Iris pigment epithelial cell (primary cell): ENCODE measurements around the gene MAST4.

Experiments
- DNase-seq: peaks from one replicate; pipeline ENCODE4 v3.0.0-alpha.2; 2011; ENCODE audit warnings: low read depth

Gene MAST4

DNA sequence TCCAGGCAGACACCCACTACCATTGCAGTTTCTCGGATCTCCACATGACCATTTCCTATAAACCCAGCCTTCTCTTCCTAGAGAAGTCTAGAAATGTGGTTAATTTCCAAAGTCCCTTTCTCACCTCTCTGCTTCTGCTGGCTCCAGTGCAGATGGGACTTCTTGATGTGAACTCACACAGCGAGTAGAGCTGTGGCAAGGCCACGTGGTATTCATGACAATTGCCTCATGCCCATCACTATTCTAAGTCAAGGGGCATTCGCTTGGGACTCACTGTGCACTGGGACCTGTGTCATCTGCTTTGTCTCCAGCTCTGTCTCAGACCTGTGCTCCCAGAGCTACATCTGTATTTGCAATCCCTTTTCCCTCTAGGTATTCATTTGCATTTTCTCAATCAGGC, 594.2 kb downstream of the MAST4 start:
- no peak for DNase-seq

DNA sequence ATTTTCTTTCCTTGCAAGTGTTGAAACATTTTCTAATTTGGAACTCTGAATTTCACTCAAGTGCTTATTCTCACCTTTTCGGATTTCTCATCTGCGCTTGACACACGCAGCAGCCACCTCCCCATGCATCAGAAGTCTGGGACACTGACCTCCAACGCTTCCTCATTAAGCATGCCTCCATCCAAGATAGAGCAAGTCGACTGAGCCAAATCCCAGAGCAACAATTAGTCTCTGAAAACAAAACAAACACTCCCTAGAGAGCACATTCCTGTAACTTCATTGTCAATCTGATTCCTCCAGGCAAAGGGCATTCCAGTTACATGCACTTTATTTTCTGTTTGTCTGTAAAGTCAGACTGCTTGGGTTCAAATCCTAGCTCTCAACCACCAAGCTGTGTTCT, 594.7 kb downstream of the MAST4 start:
- no peak for DNase-seq

DNA sequence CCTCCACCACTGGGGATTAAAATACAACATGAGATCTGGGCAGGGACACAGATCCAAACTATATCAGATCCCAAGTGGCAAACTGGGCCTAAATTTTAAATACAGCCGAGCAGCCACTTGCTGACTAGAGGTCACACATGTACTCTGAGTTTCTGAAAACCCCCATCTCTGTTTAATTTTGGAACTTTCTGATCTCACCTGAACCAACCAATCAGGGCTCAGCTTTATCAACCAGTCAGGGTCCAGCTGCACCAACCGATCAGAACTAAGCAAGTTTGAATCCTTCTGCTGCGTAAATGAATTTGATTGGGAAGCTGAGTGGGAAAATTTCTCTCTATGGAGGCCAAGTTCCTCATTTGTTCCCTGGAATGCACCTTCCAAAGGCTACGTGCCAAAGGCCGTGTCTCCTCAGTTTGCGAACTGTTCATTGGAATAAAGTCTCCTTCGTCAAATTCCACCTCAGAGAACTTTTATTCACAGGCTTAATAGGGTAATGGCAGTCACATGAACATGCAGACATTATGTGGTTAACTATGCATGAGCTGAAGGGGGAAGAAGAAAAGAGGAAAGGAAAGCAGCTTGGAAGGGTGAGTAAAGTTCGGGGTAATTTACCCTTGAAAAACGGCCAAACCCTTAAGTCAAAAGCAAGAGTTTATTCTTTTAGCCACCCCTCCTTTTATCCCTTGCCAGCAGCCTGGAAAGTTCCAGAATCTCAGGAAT, 596.7 kb downstream of the MAST4 start:
- no peak for DNase-seq

DNA sequence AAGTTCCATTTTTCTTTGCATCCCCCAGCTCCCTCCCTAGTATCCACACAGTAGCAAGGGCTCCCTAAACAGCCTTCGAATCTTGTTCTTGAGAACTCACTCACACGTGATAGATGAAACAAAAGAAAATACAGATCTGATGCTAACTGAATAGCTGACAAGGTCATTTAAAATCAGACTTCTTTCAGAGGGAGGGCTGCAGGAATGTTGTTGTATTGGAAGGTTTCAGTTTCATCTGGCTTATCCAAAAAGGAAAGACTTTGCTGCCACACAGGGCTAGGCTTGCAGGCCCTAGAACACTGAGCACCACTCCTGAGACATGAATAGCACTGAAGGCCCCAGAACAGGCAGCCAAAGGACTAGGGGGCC, 597.2 kb downstream of the MAST4 start:
- DNase-seq = no peak

DNA sequence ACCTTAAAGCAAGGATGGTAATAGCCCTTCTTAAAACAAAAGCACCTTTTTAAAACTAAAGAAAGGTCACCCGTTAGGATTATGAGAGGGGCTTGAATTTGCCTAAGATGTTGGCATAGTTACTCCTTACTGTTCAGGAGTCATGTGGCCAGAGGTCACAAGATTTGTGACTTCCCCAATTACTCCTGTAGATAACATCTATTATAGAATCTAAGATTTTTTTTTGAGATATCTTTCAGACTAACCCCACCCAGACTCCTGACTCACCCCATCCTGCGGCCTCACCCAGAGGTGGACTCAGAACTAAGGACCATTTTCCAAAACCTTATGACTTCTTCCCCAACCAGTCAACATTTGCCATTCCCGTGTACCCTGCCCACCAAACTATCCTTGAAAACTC, 598.0 kb downstream of the MAST4 start:
- DNase-seq = no peak

DNA sequence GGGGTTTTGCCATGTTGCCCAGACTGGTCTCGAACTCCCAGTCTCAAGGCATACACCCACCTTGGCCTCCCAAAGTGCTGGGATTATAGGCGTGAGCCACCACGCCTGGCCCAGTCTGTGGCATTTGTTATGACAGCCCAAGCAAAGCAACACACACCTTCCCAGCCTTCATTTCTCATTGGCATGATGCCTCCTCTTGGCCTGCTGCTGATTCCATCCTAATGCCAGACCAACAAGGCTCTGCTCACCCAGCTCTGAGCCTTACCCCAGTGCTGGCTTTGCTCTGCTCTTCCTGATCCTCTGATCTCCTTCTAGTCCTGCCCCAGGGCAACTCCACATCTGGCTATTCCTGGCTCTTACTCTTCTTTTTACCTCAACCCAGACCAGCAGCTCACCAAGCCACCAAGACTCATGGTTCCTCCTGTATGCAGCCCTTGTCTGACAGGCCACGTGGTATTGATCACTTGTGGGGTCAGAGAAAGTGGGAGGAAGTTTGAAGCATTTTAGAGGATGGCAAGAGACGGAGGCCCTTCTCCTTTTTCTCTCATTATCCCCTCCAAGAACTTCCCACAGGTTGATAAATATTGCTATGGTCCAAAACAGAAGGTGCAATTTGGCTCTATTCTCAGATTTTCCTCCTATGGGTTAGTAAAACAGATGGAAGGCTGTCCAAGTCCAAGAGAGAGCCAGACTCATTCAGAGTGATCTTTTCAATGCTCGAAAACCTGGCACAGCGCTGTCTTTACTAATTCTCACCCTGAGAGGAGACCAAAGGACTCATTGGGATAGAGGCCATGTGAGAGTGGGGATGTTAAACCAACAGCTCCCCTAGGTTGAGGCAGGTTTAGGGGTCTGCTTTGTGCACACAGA, 599.4 kb downstream of the MAST4 start:
- no peak for DNase-seq

DNA sequence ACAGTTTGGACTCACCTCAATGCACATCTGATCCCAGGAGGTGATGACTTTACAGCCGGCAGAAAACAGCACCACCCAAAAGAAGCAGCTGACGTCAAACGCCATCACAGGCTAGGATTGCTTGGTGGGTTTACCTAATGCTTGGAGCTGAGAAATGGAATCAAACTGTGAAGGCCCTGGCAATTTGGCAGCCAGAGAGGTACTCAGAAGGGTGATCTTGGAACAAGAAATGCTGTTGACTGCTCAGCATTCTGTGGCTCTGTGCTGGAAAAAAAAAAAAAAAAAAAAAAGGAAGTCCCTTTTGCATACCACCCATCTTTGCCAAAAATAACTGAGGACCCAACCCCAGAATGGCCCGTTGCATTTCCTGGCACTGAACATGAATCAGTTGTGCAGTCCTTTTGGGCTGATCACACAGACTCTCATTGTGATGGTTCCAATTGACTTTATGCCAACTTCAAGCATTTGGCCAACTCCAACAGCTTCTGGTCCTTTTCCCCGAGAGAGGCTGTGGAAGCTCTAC, 600.4 kb downstream of the MAST4 start, which contains the start of gene CD180:
Gene CD180, minus strand, starts transcription at position 263 of the 523 bp plus-strand sequence. Its CDS starts 158 bp downstream, at position 105.
- DNase-seq = no peak

DNA sequence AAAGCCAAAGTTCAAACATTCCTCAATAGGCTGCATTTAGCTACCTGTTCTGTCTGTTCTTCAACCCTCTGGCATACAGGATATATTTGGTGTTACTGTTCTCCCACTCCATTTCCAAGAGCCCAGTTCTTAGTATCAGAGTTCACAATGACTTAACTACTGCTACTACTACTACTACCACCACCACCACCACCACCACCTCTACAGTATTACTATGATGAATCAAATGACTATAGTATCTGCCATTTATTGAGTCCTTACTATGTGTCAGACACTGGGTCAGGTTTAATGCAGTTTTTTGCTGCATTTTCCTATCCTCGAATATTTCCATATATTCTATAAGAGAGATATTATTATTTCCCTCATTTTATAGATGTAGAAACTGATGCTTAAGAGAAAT, 601.3 kb downstream of the MAST4 start:
- DNase-seq = no peak

DNA sequence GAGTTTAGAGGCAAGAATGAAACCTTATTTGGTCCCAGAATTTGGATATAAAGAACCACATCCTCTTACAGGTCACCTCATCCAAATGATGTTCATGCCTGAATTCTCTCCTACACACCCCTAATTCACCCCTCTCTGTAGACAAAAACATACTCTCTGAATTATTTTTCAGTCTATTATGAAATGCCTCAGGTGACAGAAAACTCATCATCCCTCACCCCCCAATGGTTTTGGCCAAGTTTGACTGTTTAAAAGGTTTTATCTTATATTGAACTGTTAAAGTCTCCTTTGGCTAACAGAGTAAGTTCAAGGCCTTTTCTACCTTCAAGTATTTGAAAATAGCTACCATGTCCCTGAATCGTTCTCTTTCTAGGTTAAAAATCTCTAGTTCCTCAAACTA, 602.7 kb downstream of the MAST4 start:
- no peak for DNase-seq

DNA sequence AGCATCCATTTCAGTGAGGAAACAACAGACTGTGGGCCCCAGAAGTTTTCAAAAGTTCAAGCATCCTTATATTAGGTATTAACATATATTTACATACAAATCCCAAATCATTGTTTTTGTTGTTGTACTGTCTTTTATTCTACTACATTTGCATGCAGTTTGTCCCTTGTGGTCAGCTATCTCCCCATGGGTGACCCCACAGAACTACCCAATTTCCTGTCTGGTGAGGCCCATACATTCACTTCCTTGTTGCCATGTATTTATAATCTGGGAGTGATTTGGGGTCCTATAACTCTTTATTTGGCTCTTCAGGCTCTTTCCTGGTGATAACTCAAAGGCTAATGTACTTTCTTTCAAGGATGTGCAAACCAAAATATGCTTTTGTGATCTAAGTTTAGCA, 603.7 kb downstream of the MAST4 start:
- DNase-seq = no peak

DNA sequence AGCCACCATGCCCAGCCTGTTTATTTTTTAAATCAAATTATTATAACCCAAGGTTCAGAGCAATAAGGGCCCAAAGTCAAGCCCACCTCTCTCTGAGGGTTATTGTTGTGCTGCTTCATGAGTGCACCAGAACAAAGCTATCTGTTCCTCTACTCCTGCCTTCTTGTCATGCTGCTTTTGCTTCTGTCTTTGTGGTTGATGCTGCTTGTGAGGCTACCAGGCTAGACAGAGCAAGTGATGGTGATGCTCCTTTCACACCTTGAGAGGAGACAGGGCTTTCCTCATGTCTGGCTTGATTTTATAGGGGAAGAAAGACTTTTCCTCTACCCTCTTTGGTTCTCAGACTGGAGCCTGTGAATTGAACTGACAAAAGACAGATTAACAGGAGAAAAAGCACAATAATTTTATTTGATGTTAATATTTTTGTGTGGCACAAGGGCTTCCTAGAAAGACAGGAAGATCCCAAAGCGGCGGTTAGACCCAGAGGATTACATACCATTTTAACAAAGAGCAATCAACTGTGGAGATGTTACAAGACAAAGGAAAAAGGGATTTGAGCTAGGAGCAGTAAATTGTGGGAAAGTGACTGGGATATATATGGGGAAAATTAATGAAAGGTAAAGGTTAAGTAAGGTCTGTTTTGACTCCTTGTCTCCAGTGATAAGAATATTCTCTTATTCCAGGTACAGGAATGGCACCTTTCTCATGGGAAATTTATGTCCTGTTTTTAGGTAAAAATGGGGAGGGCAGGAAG, 604.8 kb downstream of the MAST4 start:
- DNase-seq = no peak

DNA sequence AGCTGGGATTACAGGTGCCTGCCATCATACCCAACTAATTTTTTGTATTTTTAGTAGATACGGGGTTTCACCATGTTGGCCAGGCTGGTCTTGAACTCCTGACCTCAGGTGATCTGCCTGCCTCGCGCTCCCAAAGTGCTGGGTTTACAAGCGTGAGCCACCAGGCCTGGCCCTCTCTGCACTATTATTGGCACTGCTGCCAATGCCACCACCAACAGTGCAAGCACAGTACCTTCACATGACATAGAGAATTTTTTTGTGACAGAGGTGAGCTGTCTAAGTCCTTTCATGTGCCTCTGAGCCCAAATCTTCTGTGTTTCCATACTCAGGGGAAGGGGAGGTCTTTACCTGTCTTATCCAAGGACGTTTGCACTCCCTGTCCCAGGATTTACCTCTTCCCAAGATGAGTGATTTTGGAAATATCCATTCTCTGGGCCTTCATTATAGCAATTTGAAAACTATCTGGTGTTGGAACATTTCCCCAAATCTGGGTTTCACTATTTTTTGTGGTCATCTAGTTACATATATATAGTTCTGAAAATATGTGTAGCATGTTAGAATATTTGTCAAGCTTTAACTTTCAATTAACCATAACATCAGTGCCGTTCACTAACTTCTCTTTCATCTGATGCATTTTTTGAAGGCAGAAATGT, 605.8 kb downstream of the MAST4 start:
- no peak for DNase-seq

DNA sequence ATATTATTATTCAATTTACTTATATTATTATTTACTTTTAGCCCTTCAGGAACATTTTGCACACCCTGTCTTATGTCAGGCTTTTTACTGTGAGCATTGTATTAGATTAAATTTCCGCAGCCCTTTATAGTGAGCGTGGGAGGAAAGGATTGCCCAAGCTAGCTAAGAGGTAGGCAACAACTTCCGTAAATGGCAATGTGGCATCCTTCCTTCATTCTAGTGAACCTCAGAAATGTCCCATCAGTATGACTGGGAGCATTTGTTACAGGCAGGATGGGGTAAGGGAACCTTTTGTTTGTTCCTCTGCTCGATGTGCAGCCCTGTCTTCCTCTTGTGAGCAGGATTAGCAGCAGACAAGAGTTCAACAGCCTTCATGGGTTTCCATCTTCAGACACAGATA, 606.6 kb downstream of the MAST4 start:
- DNase-seq = no peak

DNA sequence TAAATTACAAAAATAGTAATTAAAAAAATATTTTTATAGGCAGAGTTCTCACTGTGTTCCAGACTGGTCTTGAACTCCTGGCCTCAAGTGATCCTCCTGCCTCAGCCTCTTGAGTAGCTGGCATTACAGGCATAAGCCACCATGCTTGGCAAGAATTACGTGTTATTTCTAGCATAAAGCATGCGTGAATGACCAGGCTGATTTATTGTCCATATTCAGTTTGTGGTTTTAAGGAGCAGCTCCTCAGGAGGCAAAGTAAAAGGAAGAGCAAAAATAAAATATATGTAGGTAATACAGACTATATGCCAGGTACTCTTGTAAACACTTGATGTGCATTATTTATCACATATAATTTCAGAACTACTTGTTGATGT, 607.5 kb downstream of the MAST4 start:
- DNase-seq = no peak

DNA sequence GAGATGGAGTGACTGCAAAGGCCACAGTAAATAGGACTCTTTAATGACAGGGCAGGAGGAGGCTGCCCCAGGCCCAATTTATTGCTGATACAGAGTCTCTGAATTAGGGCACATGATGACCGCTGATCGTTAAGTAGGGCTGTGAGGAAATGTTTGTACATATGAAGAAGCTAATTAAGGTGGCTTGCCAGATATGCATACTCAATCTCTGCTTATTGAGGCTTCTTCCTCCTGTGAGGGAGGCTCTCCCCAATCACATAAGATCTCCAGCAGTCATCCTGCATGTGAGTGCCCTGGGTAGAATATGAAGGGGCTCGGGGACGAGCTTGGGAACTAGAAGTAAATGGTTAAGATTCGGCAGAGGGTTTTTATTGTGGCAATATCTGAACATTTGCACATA, 608.6 kb downstream of the MAST4 start:
- no peak for DNase-seq

DNA sequence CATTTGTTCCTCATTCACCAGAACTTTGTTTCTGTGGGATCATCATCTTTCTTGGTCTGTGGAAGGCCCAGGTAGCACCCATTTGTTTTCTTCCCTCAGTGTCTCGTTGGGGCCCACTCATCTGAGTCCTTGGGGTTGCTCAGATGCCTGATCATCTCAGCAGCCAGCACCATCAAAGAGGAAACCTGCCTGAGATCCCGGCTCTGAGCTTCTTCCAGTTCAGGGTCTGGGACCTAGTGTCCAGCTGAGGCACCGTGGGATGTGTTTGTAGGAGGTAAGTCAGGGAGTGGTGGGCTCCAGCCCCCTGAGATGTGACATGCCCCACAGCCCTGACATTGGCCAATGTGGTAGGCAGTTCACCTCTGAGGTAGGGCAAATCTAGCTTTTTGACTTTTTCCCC, 609.8 kb downstream of the MAST4 start:
- no peak for DNase-seq

DNA sequence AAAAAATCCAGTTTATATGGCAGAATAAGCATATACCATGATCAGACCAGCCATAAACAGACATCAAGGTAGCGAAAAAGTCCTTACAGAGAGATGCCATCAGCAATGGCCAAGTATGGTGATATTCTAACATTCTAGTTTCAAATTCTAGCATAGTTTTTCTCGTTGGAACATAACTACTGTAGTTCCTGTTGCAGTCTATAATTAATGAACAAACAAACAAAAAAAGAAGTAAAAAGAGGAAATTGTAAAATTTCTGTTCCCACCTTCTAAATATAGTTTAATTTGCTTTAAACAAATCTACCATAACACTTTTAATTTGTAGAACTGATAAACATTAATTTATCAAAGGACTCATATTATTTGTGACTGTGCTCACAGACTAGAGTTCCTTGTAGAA, 610.3 kb downstream of the MAST4 start:
- no peak for DNase-seq

DNA sequence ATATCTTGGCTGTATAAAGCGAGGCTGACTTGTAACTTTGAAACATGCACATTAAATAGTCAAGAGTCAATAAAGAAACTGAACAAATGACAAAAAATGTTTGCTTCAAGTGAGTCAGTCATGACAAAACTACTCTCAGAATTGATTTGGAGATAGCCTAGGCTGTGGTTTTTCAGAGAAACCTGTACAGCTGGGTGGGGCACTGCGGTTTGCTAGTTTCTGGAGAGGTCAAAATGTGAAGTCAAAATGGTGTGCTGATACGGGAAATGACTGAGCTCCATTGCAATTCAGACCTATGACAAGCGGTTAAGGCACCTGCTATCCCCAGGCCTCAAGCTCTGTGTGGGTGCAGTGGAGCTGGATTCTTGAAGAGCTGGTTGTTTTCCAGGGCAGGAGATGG, 610.7 kb downstream of the MAST4 start:
- DNase-seq = peak; percentile 82

DNA sequence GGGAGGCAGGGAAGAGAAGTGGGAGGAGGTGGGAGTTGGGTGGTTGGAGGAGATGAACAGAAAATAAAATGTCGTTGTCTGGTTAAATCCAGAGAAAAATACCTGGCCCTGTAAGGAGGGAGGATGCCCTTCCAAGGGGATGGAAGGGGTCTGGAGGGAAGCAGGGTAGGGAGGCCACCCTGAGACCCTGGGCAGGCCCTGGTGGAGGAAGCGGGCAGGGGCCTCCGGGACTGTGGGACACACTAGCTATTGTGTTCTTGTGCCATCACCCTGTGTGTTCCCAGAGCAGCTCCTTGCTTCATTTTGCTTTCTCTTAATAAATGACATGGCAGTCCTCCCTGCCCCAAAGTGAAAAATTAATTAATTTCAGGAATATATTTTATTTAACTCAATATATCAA, 612.2 kb downstream of the MAST4 start:
- no peak for DNase-seq

DNA sequence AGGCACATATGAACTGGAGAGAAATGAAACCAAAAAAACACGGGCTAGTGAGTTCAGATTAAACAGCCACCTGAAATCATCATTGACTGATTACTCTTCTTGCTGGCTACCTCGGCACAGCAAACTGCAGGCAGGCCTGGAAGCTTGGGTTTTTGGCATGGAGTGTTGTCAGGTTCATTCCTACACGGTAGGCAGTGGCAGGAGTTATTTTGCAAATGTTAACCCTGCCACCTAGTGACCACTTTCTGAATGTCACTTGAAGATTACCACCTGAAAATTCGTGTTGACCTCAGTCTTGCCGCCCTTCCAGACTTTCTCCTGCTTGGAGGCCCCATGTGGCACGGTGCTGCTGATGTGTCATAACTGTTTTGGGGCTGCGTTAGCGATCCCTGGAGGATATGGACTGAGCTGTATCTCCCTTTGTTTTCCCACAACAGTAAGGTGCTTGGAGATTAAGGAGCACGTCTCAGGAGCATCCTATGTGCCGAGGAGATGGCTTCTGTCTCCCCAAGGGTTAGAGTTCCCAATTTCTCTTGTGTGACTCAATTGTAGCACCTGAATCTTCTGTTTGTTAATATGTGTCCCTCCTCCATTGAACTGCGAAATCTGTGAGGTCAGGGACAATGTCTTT, 613.1 kb downstream of the MAST4 start:
- peak; percentile 69 for DNase-seq

DNA sequence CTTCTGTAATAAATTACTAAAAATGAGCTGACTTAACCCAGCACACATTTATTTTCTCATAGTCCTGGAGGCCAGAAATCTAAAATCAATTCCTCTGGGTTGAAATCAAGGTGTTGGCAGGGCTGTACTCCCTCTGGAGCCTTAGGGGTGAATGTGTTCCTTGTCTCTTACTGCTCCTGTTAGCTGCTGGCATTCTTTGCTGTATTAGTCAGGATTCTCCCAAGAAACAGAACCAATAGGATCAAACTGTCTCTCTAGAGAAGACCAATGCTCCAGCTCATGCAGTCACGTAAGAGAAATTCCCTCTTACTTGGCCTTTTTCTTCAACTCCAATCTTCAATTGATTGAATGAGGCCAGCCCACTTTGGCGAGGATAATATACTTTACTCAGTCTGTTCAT, 615.7 kb downstream of the MAST4 start:
- peak; percentile 86 for DNase-seq

DNA sequence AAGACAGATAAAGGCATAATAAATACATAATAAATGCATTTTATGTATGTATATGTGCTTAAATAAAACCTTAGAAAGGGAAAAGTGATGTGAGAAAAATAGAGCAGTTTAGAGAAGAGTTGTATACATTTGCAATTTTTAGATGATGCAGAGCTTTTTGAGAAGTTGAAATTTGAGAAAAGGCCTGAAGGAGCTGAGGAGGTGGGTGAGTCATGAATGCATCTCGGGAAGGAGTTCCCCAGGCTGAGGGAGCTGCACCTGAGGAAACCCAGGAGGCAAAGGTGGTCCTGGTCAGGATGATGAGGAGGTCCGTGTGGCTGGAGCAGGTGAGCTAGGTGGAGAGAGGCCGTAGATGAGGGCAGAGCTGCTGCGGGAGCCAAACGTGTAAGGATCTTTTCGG, 617.8 kb downstream of the MAST4 start:
- DNase-seq = peak; percentile 38
